ENCODE measurements around the gene VPS50.
A peak's percentile ranks its signal among the peaks of the same experiment; 100 is the strongest.

DNA sequence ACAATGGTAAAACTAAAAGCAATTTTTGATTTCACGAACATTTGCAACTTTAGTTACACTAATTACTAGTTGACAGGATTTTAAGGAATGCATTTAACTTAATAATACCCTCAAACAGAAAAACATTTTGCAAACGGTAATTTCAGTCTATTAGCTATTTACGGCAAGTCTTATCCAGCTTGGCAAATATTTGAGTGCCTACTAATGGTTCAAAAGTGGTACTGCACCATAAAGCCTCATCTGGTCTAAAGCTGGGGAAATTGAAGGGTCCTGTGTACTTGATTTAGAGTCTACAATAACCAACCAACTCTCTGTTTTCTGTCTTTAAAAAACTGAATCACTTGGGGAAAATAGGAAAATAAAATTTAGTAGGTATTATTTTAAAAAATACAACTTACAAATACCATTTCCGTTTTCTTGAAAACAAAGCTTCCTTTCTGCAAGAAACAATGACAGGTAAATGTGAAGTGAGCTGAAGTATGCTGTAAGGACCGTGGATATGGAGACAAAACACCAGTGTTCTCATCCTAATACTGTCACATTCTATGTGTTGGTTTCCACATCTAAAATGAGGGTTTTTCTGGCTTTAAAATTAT lies 142.3 kb downstream of the VPS50 start:
- TF ChIP-seq, protein P1, sequence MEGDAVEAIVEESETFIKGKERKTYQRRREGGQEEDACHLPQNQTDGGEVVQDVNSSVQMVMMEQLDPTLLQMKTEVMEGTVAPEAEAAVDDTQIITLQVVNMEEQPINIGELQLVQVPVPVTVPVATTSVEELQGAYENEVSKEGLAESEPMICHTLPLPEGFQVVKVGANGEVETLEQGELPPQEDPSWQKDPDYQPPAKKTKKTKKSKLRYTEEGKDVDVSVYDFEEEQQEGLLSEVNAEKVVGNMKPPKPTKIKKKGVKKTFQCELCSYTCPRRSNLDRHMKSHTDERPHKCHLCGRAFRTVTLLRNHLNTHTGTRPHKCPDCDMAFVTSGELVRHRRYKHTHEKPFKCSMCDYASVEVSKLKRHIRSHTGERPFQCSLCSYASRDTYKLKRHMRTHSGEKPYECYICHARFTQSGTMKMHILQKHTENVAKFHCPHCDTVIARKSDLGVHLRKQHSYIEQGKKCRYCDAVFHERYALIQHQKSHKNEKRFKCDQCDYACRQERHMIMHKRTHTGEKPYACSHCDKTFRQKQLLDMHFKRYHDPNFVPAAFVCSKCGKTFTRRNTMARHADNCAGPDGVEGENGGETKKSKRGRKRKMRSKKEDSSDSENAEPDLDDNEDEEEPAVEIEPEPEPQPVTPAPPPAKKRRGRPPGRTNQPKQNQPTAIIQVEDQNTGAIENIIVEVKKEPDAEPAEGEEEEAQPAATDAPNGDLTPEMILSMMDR (IDR thresholded peaks at IDR 0.05; ENCODE audit: low read length), result peak; percentile 89
- no peak for TF ChIP-seq EZH2phosphoT487 (IDR thresholded peaks at IDR 0.05; ENCODE audit: low read length)

Data from MM.1S (cell line).